WTC11 (cell line): Measurements from ENCODE around the gene CSK. TPM values are rescaled to one million over a fixed set of nuclear protein-coding genes. Genes with fewer than 3 reads are reported as not detected.

Experiments
- ATAC-seq: fragments of 200-7000 bp; cut with Tn5 transposase; 2 replicates; pipeline ENCODE4 v1.10.0; 2021; ENCODE audit warnings: mild to moderate bottlenecking, moderate library complexity
- CTCF ChIA-PET: fragments of 300-600 bp; sonication (Branson Sonifier 250); formaldehyde crosslinking; loops from one replicate; lab custom pipeline; 2021; ENCODE audit warnings: antibody characterized with exemption; lab: Charles Lee
- POLR2A ChIA-PET: fragments of 350-600 bp; sonication (Branson Sonifier 250); formaldehyde crosslinking; loops from one replicate; lab custom pipeline; 2021; ENCODE audit warnings: antibody characterized with exemption; lab: Charles Lee
- DNase-seq: peaks from one replicate; pipeline ENCODE4 v3.0.0; 2021; ENCODE audit warnings: low spot score
- H3K27ac Mint-ChIP-seq: 2 replicates; pipeline ENCODE4 v1.8.0; 2021; ENCODE audit warnings: mixed read lengths
- H3K27me3 Mint-ChIP-seq: 2 replicates; pipeline ENCODE4 v1.8.0; 2021; ENCODE audit warnings: low read depth, mild to moderate bottlenecking, moderate library complexity, mixed read lengths
- H3K36me3 Mint-ChIP-seq: 2 replicates; pipeline ENCODE4 v1.8.0; 2021; ENCODE audit warnings: mixed read lengths
- H3K4me1 Mint-ChIP-seq: 2 replicates; pipeline ENCODE4 v1.8.0; 2022; ENCODE audit warnings: mixed read lengths
- H3K4me3 Mint-ChIP-seq: 2 replicates; pipeline ENCODE4 v1.8.0; 2021; ENCODE audit warnings: mild to moderate bottlenecking, moderate library complexity, mixed read lengths
- H3K9me3 Mint-ChIP-seq: 2 replicates; pipeline ENCODE4 v1.8.0; 2021; ENCODE audit warnings: mixed read lengths
- ETV6 ChIP-seq: sonication (generic); formaldehyde crosslinking; IDR thresholded peaks from 2 replicates; pipeline ENCODE4 v1.8.1; 2022; ENCODE audit warnings: mild to moderate bottlenecking, missing genetic modification reagents
- JAZF1 ChIP-seq: fragments of 250-450 bp; sonication (Bioruptor Pico); IDR thresholded peaks from 2 replicates; pipeline ENCODE4 v1.9.0; 2021; ENCODE audit warnings: moderate library complexity, mild to moderate bottlenecking, inconsistent platforms
- MYBL2 ChIP-seq: sonication (generic); formaldehyde crosslinking; IDR thresholded peaks from 2 replicates; pipeline ENCODE4 v1.8.1; 2023; ENCODE audit warnings: mild to moderate bottlenecking, moderate library complexity, missing genetic modification reagents
- NR1H2 ChIP-seq: sonication (generic); formaldehyde crosslinking; IDR thresholded peaks from 2 replicates; pipeline ENCODE4 v1.9.0; 2021; ENCODE audit warnings: mild to moderate bottlenecking, moderate library complexity, missing genetic modification reagents
- RELA ChIP-seq: sonication (generic); formaldehyde crosslinking; IDR thresholded peaks from 2 replicates; pipeline ENCODE4 v1.8.1; 2022; ENCODE audit warnings: missing genetic modification reagents, mild to moderate bottlenecking, borderline replicate concordance
- ZNF219 ChIP-seq: sonication (generic); formaldehyde crosslinking; IDR thresholded peaks from 2 replicates; pipeline ENCODE4 v1.8.0; 2023; ENCODE audit warnings: missing genetic modification reagents, mild to moderate bottlenecking, borderline replicate concordance
- ZNF317 ChIP-seq: sonication (generic); formaldehyde crosslinking; IDR thresholded peaks from 2 replicates; pipeline ENCODE4 v1.8.1; 2023; ENCODE audit warnings: low read depth, mild to moderate bottlenecking, moderate library complexity, missing genetic modification reagents, borderline replicate concordance
- total RNA-seq: library from RNA; stranded (reverse); gene quantifications from 3 replicates; pipeline ENCODE4 v1.2.3, GENCODE V29; 2021
- TF ChIP-seq, protein P1 (sequence below): sonication (generic); formaldehyde crosslinking; IDR thresholded peaks from 2 replicates; pipeline ENCODE4 v1.8.1; 2023; ENCODE audit warnings: mild to moderate bottlenecking, missing genetic modification reagents, moderate library complexity
- TF ChIP-seq, protein P2 (sequence below): sonication (generic); formaldehyde crosslinking; IDR thresholded peaks from 2 replicates; pipeline ENCODE4 v1.8.0; 2022; ENCODE audit warnings: mild to moderate bottlenecking, missing genetic modification reagents
- TF ChIP-seq, protein P3 (sequence below): sonication (generic); formaldehyde crosslinking; IDR thresholded peaks from 2 replicates; pipeline ENCODE4 v1.8.0; 2022; ENCODE audit warnings: missing genetic modification reagents
- TF ChIP-seq, protein P4 (sequence below): sonication (generic); formaldehyde crosslinking; IDR thresholded peaks from 2 replicates; pipeline ENCODE4 v1.8.1; 2023; ENCODE audit warnings: mild to moderate bottlenecking, missing genetic modification reagents, borderline replicate concordance
- TF ChIP-seq, protein P5 (sequence below): sonication (generic); formaldehyde crosslinking; IDR thresholded peaks from 2 replicates; pipeline ENCODE4 v1.8.1; 2023; ENCODE audit warnings: mild to moderate bottlenecking, missing genetic modification reagents
- TF ChIP-seq, protein P6 (sequence below): fragments of 250-450 bp; sonication (Bioruptor Pico); IDR thresholded peaks from 2 replicates; pipeline ENCODE4 v1.9.0; 2021; ENCODE audit warnings: mild to moderate bottlenecking
- TF ChIP-seq, protein P7 (sequence below): sonication (generic); formaldehyde crosslinking; IDR thresholded peaks from 2 replicates; pipeline ENCODE4 v1.8.0; 2022; ENCODE audit warnings: mild to moderate bottlenecking, missing genetic modification reagents

Gene CSK
- total RNA-seq, 1 experiment from 2014 or later, result 55.1 TPM

DNA sequence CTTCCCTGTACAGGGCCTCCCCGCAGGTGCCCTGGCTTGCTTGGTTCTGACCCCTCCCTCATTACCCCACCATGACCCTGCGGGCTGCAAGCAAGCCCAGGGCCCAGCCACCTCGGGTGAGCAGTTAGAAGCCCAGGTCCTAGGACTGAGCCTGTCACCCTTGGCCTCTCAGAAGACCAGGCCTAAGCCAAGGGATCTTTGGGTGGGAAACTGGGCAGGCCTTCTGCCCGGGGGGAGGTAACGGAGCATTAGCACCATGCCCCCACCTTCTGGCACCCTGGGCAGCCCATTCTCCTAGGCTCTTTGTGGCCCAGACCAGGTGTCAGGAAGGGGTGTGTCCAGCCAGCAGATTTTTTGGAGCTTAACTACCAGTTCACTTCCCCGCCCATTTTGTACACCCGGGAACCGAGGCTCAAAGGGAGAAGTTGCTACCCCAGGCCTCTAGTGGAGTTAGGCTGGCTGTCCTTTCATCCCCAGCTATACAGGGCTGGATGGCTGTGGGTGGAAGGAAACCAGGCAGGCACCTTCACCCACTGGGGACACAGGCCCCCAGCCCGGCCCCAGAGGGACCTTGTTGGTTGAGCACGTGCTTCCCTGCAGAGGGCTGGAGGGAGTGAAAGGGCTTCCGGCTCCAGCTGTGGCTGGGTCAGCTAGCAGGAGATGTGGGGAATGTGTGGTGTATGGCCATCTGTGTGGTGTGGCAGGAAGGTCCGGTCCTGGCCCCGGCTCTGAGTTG lies 1.4 kb downstream of the CSK start:
- no peak for DNase-seq
- Mint-ChIP-seq H3K4me1 (peaks cover 44% of the 10 kb centered on the region), H3K4me3 (peak overlapping the region; percentile 82), H3K9me3 (no peaks in the 10 kb centered on the region), H3K27me3 (peaks cover 26% of the 10 kb centered on the region), H3K36me3 (no peaks in the 10 kb centered on the region), H3K27ac (no peak overlapping the region)
- ATAC-seq, result no peak; the same call in 1 of the 2 replicates
- CTCF ChIA-PET, result interaction anchor here (0.9 to 14.8 kb wide), 12 partner anchors 9 to 167 kb away, joined by 3 to 360 read pairs (median 5); partner anchors contain the start of genes CPLX3, FAM219B and ULK3
- TF ChIP-seq, protein P1, sequence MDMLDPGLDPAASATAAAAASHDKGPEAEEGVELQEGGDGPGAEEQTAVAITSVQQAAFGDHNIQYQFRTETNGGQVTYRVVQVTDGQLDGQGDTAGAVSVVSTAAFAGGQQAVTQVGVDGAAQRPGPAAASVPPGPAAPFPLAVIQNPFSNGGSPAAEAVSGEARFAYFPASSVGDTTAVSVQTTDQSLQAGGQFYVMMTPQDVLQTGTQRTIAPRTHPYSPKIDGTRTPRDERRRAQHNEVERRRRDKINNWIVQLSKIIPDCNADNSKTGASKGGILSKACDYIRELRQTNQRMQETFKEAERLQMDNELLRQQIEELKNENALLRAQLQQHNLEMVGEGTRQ (CRISPR knock-in tag), result no peak
- 0 out of 2 replicates have a peak, but pooled peaks have one; percentile 35 for TF ChIP-seq ETV6 (CRISPR knock-in tag)
- TF ChIP-seq, protein P2, sequence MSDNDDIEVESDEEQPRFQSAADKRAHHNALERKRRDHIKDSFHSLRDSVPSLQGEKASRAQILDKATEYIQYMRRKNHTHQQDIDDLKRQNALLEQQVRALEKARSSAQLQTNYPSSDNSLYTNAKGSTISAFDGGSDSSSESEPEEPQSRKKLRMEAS, result peak; percentile 59; the same call in 1 of the 2 replicates
- no peak for TF ChIP-seq ZNF219 (CRISPR knock-in tag)
- POLR2A ChIA-PET, result interaction anchor here (0.5 to 1.0 kb wide), 3 partner anchors 10 to 103 kb away, joined by 4 to 7 read pairs (median 5); no protein-coding TSS in a partner anchor

DNA sequence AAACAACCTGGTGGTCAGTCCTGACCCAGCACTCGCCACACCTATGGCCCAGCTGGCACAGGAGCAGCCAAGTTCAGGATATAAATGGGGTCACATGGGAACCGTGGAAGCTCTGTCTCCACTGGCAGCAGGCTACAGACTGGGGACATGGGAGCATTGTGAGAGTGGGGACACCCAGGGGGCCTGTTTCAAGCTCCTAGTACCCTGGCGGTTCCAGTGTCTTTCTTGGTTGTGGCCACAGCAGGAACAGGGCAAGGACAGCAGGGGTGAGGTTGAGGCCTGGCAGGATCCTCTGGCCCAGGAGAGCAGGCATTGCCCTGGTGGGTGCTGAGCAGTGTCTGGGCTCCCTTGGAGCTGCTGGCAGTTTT lies 1.9 kb downstream of the CSK start:
- Mint-ChIP-seq H3K27ac (no peak overlapping the region), H3K4me3 (peak overlapping the region; percentile 82; the same call in 1 of the 2 replicates), H3K27me3 (peaks cover 26% of the 10 kb centered on the region), H3K36me3 (no peaks in the 10 kb centered on the region), H3K4me1 (peaks cover 45% of the 10 kb centered on the region), H3K9me3 (no peaks in the 10 kb centered on the region)
- ChIA-PET CTCF (interaction anchor here (0.9 to 14.8 kb wide), 11 partner anchors 9 to 166 kb away, joined by 3 to 360 read pairs (median 6); partner anchors contain the start of genes CPLX3, FAM219B and ULK3), POLR2A (interaction anchor here (0.9 kb wide), 1 partner anchor 23 kb away, joined by 3 read pairs; no protein-coding TSS in a partner anchor)
- DNase-seq (no peak), ATAC-seq (no peak)
- TF ChIP-seq, protein P3, sequence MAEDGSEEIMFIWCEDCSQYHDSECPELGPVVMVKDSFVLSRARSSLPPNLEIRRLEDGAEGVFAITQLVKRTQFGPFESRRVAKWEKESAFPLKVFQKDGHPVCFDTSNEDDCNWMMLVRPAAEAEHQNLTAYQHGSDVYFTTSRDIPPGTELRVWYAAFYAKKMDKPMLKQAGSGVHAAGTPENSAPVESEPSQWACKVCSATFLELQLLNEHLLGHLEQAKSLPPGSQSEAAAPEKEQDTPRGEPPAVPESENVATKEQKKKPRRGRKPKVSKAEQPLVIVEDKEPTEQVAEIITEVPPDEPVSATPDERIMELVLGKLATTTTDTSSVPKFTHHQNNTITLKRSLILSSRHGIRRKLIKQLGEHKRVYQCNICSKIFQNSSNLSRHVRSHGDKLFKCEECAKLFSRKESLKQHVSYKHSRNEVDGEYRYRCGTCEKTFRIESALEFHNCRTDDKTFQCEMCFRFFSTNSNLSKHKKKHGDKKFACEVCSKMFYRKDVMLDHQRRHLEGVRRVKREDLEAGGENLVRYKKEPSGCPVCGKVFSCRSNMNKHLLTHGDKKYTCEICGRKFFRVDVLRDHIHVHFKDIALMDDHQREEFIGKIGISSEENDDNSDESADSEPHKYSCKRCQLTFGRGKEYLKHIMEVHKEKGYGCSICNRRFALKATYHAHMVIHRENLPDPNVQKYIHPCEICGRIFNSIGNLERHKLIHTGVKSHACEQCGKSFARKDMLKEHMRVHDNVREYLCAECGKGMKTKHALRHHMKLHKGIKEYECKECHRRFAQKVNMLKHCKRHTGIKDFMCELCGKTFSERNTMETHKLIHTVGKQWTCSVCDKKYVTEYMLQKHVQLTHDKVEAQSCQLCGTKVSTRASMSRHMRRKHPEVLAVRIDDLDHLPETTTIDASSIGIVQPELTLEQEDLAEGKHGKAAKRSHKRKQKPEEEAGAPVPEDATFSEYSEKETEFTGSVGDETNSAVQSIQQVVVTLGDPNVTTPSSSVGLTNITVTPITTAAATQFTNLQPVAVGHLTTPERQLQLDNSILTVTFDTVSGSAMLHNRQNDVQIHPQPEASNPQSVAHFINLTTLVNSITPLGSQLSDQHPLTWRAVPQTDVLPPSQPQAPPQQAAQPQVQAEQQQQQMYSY (CRISPR knock-in tag), result peak; percentile 21; the same call in 1 of the 2 replicates
- TF ChIP-seq JAZF1 (CRISPR knock-in tag), result no peak

DNA sequence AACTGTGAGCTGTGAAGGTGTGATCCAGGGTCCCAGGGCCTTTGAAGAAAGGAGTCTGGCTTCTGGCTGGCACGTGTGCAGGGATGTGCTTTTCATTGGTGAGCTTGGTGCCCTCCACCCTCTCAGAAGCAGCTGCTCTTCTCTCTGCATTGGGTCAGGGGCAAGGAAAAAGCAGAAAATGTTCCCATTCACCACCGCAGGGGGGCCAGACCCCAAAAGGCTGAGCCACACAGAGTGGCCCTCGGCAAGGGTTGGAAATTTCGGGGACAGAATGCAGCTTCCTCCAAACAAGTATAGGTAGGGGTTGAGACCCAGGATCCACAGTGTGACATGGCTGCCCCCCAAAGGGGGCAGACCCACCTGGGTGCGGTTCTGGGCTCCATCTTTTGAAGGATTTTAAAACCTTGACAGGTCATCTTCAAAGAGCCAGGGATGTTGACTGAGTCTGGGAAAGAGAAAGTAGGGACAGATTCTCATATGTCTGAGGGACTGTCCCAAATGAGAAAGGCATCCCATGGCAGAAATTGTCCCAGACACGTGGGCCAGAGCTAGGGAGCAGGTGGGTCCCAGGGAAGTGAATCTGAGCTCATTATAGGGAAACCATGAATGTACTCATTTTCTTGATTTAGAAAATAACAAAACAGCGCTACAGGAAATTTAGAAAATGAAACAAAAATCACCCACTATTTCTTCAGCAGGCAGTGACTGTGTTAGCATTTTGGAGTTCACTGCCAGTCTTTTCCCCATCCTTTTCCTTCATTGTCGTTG lies 2.7 kb downstream of the CSK start:
- ATAC-seq (no peak), DNase-seq (no peak)
- ChIA-PET POLR2A (interaction anchor here (0.9 kb wide), 1 partner anchor 24 kb away, joined by 3 read pairs; no protein-coding TSS in a partner anchor), CTCF (interaction anchor here (0.8 to 14.8 kb wide), 6 partner anchors 8 to 166 kb away, joined by 3 to 360 read pairs (median 6); no protein-coding TSS in a partner anchor)
- Mint-ChIP-seq H3K27ac (peak overlapping the region; percentile 73; the same call in 1 of the 2 replicates), H3K9me3 (no peaks in the 10 kb centered on the region), H3K27me3 (peaks cover 20% of the 10 kb centered on the region), H3K4me3 (no peak overlapping the region), H3K4me1 (peaks cover 53% of the 10 kb centered on the region), H3K36me3 (no peaks in the 10 kb centered on the region)
- no peak for TF ChIP-seq MYBL2 (CRISPR knock-in tag)
- TF ChIP-seq RELA (CRISPR knock-in tag), result no peak
- TF ChIP-seq, protein P4, sequence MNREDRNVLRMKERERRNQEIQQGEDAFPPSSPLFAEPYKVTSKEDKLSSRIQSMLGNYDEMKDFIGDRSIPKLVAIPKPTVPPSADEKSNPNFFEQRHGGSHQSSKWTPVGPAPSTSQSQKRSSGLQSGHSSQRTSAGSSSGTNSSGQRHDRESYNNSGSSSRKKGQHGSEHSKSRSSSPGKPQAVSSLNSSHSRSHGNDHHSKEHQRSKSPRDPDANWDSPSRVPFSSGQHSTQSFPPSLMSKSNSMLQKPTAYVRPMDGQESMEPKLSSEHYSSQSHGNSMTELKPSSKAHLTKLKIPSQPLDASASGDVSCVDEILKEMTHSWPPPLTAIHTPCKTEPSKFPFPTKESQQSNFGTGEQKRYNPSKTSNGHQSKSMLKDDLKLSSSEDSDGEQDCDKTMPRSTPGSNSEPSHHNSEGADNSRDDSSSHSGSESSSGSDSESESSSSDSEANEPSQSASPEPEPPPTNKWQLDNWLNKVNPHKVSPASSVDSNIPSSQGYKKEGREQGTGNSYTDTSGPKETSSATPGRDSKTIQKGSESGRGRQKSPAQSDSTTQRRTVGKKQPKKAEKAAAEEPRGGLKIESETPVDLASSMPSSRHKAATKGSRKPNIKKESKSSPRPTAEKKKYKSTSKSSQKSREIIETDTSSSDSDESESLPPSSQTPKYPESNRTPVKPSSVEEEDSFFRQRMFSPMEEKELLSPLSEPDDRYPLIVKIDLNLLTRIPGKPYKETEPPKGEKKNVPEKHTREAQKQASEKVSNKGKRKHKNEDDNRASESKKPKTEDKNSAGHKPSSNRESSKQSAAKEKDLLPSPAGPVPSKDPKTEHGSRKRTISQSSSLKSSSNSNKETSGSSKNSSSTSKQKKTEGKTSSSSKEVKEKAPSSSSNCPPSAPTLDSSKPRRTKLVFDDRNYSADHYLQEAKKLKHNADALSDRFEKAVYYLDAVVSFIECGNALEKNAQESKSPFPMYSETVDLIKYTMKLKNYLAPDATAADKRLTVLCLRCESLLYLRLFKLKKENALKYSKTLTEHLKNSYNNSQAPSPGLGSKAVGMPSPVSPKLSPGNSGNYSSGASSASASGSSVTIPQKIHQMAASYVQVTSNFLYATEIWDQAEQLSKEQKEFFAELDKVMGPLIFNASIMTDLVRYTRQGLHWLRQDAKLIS (CRISPR knock-in tag), result no peak
- no peak for TF ChIP-seq ZNF317 (CRISPR knock-in tag)
- TF ChIP-seq NR1H2 (CRISPR knock-in tag), result no peak
- TF ChIP-seq, protein P5, sequence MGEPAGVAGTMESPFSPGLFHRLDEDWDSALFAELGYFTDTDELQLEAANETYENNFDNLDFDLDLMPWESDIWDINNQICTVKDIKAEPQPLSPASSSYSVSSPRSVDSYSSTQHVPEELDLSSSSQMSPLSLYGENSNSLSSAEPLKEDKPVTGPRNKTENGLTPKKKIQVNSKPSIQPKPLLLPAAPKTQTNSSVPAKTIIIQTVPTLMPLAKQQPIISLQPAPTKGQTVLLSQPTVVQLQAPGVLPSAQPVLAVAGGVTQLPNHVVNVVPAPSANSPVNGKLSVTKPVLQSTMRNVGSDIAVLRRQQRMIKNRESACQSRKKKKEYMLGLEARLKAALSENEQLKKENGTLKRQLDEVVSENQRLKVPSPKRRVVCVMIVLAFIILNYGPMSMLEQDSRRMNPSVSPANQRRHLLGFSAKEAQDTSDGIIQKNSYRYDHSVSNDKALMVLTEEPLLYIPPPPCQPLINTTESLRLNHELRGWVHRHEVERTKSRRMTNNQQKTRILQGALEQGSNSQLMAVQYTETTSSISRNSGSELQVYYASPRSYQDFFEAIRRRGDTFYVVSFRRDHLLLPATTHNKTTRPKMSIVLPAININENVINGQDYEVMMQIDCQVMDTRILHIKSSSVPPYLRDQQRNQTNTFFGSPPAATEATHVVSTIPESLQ (CRISPR knock-in tag), result no peak
- TF ChIP-seq, protein P6, sequence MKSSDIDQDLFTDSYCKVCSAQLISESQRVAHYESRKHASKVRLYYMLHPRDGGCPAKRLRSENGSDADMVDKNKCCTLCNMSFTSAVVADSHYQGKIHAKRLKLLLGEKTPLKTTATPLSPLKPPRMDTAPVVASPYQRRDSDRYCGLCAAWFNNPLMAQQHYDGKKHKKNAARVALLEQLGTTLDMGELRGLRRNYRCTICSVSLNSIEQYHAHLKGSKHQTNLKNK (CRISPR knock-in tag), result no peak
- TF ChIP-seq, protein P7, sequence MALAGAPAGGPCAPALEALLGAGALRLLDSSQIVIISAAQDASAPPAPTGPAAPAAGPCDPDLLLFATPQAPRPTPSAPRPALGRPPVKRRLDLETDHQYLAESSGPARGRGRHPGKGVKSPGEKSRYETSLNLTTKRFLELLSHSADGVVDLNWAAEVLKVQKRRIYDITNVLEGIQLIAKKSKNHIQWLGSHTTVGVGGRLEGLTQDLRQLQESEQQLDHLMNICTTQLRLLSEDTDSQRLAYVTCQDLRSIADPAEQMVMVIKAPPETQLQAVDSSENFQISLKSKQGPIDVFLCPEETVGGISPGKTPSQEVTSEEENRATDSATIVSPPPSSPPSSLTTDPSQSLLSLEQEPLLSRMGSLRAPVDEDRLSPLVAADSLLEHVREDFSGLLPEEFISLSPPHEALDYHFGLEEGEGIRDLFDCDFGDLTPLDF (CRISPR knock-in tag), result no peak
